GM10266 (cell line): ENCODE results near the gene NTN5.
"Not testable (repeated sequence)": the region's sequence is repeated elsewhere in the genome, so short reads cannot be mapped to it uniquely, and the experiment has no call there.

Experiments
- DNase-seq: peaks from one replicate; pipeline ENCODE4 v3.0.0; 2012; ENCODE audit errors: extremely low spot score
- TF ChIP-seq, protein P1 (sequence below): IDR thresholded peaks from 2 replicates; pipeline ENCODE4 v1.5.1; 2012; ENCODE audit warnings: mild to moderate bottlenecking, low read depth; ENCODE audit not compliant: control insufficient read depth, insufficient read depth; ENCODE audit errors: missing control alignments

The NTN5 gene

DNA sequence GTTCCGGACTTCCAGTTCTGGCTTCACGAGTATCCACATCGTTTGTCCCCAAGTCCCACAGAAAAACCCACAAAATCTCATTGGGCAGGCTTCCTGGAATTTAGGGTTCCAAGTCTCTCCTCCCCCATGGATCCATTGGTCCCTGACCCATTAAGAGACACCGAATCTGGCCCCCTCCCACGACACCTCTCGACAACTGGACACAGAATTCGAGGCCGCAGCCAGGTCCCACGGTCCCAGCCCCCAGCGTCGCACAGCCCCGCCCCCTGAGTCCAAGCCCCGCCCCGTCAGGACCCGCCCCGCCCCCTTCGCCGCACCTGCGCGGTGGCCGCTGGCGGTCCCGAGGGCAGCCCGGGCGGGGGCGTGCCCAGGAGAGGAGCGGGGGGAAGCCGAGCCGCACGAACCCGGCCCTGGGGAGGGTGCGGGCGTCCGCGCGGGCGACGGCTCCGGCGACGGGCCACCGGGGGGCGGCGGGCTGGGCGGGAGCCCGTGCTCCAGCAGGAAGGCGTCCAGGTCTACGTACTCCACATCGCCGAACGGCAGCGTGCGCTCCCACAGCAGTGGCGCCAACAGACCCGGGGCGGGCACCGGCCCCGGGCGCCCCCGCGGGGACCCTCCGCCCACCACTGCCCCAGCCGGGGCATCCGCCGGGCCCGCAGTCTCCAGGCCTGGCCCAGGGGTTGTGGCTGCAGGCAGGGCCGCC, 37.4 kb downstream of the NTN5 start:
- TF ChIP-seq, protein P1, sequence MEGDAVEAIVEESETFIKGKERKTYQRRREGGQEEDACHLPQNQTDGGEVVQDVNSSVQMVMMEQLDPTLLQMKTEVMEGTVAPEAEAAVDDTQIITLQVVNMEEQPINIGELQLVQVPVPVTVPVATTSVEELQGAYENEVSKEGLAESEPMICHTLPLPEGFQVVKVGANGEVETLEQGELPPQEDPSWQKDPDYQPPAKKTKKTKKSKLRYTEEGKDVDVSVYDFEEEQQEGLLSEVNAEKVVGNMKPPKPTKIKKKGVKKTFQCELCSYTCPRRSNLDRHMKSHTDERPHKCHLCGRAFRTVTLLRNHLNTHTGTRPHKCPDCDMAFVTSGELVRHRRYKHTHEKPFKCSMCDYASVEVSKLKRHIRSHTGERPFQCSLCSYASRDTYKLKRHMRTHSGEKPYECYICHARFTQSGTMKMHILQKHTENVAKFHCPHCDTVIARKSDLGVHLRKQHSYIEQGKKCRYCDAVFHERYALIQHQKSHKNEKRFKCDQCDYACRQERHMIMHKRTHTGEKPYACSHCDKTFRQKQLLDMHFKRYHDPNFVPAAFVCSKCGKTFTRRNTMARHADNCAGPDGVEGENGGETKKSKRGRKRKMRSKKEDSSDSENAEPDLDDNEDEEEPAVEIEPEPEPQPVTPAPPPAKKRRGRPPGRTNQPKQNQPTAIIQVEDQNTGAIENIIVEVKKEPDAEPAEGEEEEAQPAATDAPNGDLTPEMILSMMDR, result no peak
- DNase-seq, result peak; percentile 94

GRCh38 chr19:48634424-48635262, 38.2 kb downstream of the NTN5 start:
- TF ChIP-seq, protein P1, result no peak
- DNase-seq, result peak; percentile 92

GRCh38 chr19:48634036-48634342, 38.8 kb downstream of the NTN5 start:
- TF ChIP-seq, protein P1, result no peak

GRCh38 chr19:48633148-48634035, 39.4 kb downstream of the NTN5 start:
- DNase-seq, result no peak
- TF ChIP-seq, protein P1, result no peak

More at GRCh38 chr19:48634036-48634342, 38.8 kb downstream of the NTN5 start:
- DNase-seq, result no peak

- TF ChIP-seq, protein P1, result no peak
- DNase-seq, result no peak
Observed at GRCh38 chr19:48632692-48633147, 40.1 kb downstream of the NTN5 start.

- not testable (repeated sequence) for DNase-seq
Observed at GRCh38 chr19:48632286-48632685, 40.5 kb downstream of the NTN5 start.

GRCh38 chr19:48631225-48631624, 41.6 kb downstream of the NTN5 start:
- no peak for DNase-seq
- TF ChIP-seq, protein P1, result no peak
